AG04450 (cell line): Measurements from ENCODE around the gene INTS1. TPM values are rescaled to one million over a fixed set of nuclear protein-coding genes. Genes with fewer than 3 reads are reported as not detected.

ENCODE experiments used
- CTCF ChIA-PET: fragments of 300-600, 350-600 bp; formaldehyde crosslinking; extraction: SDS; loops from one replicate; lab custom pipeline; 2022; ENCODE audit warnings: antibody characterized with exemption, inconsistent platforms; lab: Charles Lee
- POLR2A ChIA-PET: fragments of 350-600 bp; formaldehyde crosslinking; extraction: SDS; loops from one replicate; lab custom pipeline; 2021; ENCODE audit warnings: antibody characterized with exemption, inconsistent platforms; lab: Yijun Ruan, JAX
- DNase-seq: peaks from one replicate; pipeline ENCODE4 v3.0.0-alpha.2; 2011; ENCODE audit warnings: low read depth, low spot score
- H3K27ac ChIP-seq: one replicate; pipeline ENCODE4 v1.5.1; 2012; ENCODE audit warnings: low read depth, low read length, control low read depth
- H3K27me3 ChIP-seq: one replicate; pipeline ENCODE4 v1.6.0; 2012; ENCODE audit warnings: low read length; ENCODE audit not compliant: control insufficient read depth, insufficient read depth
- H3K4me3 ChIP-seq: 2 replicates; pipeline ENCODE4 v1.5.1; 2011; ENCODE audit warnings: mild to moderate bottlenecking, low read depth, low read length, control low read depth
- H3K9me3 ChIP-seq: 2 replicates; pipeline ENCODE4 v1.5.1; 2012; ENCODE audit warnings: low read length; ENCODE audit not compliant: control insufficient read depth, insufficient read depth
- polyA plus RNA-seq: library from polyadenylated mRNA; depleted of rRNA; stranded (reverse); fragments of >200 nt; gene quantifications from 2 replicates; pipeline ENCODE4 v1.2.3, GENCODE V29; 2011
- TF ChIP-seq, protein P1 (sequence below): IDR thresholded peaks from 2 replicates; pipeline ENCODE4 v1.5.1; 2011; ENCODE audit warnings: low read depth, low read length, control low read depth, inconsistent platforms

The INTS1 gene
- polyA plus RNA-seq, 1 experiment, result 9.0 TPM

DNA sequence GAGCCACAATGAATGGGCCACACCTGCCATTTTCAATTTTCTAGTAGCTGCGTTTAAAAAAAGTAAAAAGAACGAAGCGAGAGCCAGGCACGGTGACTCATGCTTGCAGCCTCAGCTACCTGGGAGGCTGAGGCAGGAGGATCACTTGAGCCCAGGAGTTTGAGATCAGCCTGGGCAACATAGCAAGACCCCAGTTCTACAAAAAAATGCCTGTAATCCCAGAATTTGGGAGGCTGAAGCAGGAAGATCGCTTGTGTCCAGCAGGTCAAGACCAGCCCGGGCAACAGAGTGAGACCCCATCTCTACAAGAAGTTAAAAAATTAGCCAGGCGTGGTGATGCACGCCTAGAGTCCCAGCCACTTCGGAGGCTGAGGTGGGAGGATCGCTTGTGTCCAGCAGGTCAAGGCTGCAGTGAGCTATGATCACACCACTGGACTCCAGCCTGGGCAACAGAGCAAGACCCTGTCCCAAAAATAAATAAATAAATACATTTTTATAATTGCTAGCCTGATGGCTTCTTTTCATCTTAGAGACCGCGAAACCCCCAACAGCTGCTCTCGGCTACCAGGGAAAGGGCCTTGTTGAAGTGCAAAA lies 77.0 kb downstream of the INTS1 start:
- Histone ChIP-seq H3K4me3 (no peak overlapping the region), H3K27ac (no peak overlapping the region), H3K9me3 (peaks cover 3% of the 10 kb centered on the region; the same call in 1 of the 2 replicates), H3K27me3 (peaks cover 14% of the 10 kb centered on the region)
- TF ChIP-seq, protein P1, sequence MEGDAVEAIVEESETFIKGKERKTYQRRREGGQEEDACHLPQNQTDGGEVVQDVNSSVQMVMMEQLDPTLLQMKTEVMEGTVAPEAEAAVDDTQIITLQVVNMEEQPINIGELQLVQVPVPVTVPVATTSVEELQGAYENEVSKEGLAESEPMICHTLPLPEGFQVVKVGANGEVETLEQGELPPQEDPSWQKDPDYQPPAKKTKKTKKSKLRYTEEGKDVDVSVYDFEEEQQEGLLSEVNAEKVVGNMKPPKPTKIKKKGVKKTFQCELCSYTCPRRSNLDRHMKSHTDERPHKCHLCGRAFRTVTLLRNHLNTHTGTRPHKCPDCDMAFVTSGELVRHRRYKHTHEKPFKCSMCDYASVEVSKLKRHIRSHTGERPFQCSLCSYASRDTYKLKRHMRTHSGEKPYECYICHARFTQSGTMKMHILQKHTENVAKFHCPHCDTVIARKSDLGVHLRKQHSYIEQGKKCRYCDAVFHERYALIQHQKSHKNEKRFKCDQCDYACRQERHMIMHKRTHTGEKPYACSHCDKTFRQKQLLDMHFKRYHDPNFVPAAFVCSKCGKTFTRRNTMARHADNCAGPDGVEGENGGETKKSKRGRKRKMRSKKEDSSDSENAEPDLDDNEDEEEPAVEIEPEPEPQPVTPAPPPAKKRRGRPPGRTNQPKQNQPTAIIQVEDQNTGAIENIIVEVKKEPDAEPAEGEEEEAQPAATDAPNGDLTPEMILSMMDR, result no peak
- POLR2A ChIA-PET, result no interaction called here
- no peak for DNase-seq
- CTCF ChIA-PET, result interaction anchor here (1.3 kb wide), 1 partner anchor 47 kb away, joined by 3 read pairs; no protein-coding TSS in a partner anchor

DNA sequence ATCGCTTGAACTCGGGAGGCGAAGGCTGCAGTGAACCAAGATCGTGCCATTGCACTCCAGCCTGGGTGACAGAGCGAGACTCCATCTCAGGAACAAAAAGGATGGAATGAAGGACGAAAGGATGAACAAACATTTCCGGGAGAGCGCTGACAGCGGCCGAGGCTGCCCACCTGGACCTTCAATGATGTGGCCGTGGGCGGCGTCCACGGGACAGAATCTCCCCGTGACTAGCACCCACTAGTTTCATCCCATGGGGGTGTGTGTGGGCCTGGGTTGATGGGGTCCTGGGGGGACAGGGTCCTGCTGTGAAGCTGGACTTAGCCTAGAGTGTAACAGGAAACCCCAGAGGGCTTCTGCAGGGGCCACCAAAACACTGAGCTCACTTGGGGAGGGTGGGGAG lies 77.7 kb downstream of the INTS1 start:
- Histone ChIP-seq H3K27ac (no peak overlapping the region), H3K4me3 (no peak overlapping the region), H3K27me3 (peaks cover 20% of the 10 kb centered on the region), H3K9me3 (peaks cover 3% of the 10 kb centered on the region; the same call in 1 of the 2 replicates)
- CTCF ChIA-PET, result interaction anchor here (0.5 to 1.3 kb wide), 2 partner anchors 48 to 314 kb away, joined by 3 read pairs; no protein-coding TSS in a partner anchor
- POLR2A ChIA-PET, result no interaction called here
- TF ChIP-seq, protein P1, result no peak
- DNase-seq, result no peak

DNA sequence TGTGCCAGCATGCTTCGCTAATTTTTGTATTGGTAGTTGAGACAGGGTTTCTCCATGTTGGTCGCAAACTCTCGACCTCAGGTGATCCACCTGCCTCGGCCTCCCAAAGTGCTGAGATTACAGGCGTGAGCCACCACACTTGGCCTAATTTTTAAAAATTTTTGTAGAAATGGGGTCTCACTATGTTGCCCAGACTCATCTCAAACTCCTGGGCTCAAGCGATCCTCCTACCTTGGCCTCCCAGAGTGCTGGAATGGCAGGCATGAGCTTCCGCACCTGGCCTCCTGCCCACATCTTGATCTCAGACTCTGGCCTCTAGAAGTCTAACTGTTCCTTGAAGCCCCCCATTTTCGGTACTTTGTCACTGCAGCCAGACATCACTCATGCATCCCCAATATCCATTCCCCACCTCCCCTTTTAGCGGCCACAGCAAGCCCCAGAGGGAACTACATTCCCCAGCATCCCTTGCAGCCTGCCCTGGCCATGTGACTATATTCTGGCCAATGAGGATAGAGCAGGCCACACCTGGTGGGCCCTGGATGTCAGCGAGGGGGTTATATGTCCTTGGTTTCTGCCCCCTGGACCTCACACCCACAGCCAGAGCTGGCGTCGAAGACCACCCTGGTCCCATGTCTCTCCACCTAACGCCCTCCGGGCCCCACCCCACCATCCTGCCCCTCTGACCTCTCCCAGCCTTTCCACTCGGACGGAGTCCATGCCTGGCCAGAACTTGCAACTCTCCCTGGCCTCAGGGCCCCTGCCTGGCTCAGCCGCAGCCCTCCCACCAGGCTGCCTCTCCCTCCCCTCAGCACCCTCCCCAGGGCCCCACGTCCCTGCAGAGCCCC lies 78.7 kb downstream of the INTS1 start:
- Histone ChIP-seq H3K27ac (no peak overlapping the region), H3K4me3 (no peak overlapping the region), H3K9me3 (peaks cover 3% of the 10 kb centered on the region; the same call in 1 of the 2 replicates), H3K27me3 (peaks cover 20% of the 10 kb centered on the region)
- no peak for DNase-seq
- TF ChIP-seq, protein P1, result no peak
- ChIA-PET CTCF (no interaction called here), POLR2A (no interaction called here)

DNA sequence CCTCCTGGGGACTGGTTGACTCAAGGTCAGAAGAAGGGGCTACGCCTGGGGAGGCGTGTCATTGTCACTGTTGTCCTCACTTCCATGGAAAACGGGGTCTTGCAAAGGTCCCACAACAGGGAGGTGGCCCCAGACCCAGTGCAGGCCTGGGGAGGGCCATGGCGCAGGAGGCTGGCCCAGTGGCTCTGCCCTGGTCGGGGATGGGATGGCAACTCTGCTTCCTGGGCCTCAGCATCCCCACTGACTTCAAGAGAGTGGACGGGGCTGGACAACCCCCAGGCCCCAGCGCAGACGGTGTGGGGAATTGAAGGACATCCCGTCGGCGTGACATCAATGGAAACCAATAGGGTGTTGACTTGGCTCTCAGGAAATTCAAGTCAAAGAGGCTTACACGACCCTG lies 80.1 kb downstream of the INTS1 start:
- ChIA-PET CTCF (interaction anchor here (1.0 kb wide), 1 partner anchor 9 kb away, joined by 3 read pairs; no protein-coding TSS in a partner anchor), POLR2A (no interaction called here)
- peaks cover 20% of the 10 kb centered on the region for H3K27me3 ChIP-seq

More for the DNA sequence above, 80.1 kb downstream of the INTS1 start:
- TF ChIP-seq, protein P1, result no peak
- no peak overlapping the region for H3K4me3 ChIP-seq
- H3K27ac ChIP-seq, result no peak overlapping the region
- peaks cover 3% of the 10 kb centered on the region; the same call in 1 of the 2 replicates for H3K9me3 ChIP-seq
- DNase-seq, result no peak
